Measurements from ENCODE around the gene GAB1. TPM values are rescaled to one million over a fixed set of nuclear protein-coding genes. Genes with fewer than 3 reads are reported as not detected.
A peak's percentile ranks its signal among the peaks of the same experiment; 100 is the strongest.

Gene GAB1
- total and polyA plus RNA-seq, 4 experiments from 2014 or later, result 0.26 to 0.78 TPM; not detected in 2

- Histone ChIP-seq H3K9me3 (ENCODE audit: control insufficient read depth in 1 of 2, low read length in 2 of 2) (no peaks in the 10 kb centered on the region), H3K4me3 (ENCODE audit: low read length in 2 of 2) (peak overlapping the region; percentile 75 to 80), H3K27me3 (ENCODE audit: insufficient read depth, low read length) (peaks cover 4% of the 10 kb centered on the region), H3K36me3 (ENCODE audit: insufficient read depth, low read length) (peaks cover 18% of the 10 kb centered on the region), H3K27ac (ENCODE audit: low read depth, low read length) (peak overlapping the region; percentile 96), H3K4me1 (ENCODE audit: insufficient read depth, low read length) (peaks cover 55% of the 10 kb centered on the region)
- Mint-ChIP-seq H3K27ac (peak overlapping the region; percentile 100), H3K9me3 (peaks cover 0 to 8% (median 0%) of the 10 kb centered on the region in 8 donors), H3K4me1 (peaks cover 32 to 65% (median 40%) of the 10 kb centered on the region in 4 donors), H3K4me3 (peak overlapping the region; percentile 97 to 100 (median 99)), H3K36me3 (peaks cover 19 to 49% of the 10 kb centered on the region in 2 donors), H3K27me3 (peaks cover 0 to 5% of the 10 kb centered on the region in 2 donors)
- intact Hi-C loops (cut with micrococcal nuclease), result no loop called here
- DNase-seq, result peak in 2 of 5 donors; percentile 8 to 44
- POLR2A ChIA-PET (ENCODE audit: partially characterized antibody), result interaction anchor here (1.1 to 3.5 kb wide), 6 partner anchors 8 to 1664 kb away, joined by 3 to 13 read pairs (median 4); partner anchors contain the start of gene ABCE1
- CTCF ChIA-PET (ENCODE audit: partially characterized antibody), result interaction anchor here (1.6 kb wide), 1 partner anchor 44 kb away, joined by 6 read pairs; no protein-coding TSS in a partner anchor
Observed at GRCh38 chr4:143514497-143514896, 177.8 kb downstream of the GAB1 start.

GRCh38 chr4:143514901-143515300, 178.2 kb downstream of the GAB1 start:
- Mint-ChIP-seq H3K27ac (peak overlapping the region; percentile 59 to 100 (median 100)), H3K36me3 (peaks cover 23 to 53% of the 10 kb centered on the region in 2 donors), H3K4me3 (peak overlapping the region; percentile 97 to 100 (median 99)), H3K4me1 (peaks cover 36 to 69% (median 44%) of the 10 kb centered on the region in 4 donors), H3K9me3 (peaks cover 0 to 8% (median 0%) of the 10 kb centered on the region in 8 donors), H3K27me3 (peaks cover 0 to 5% of the 10 kb centered on the region in 2 donors)
- peak overlapping the region; percentile 96 for H3K27ac ChIP-seq (ENCODE audit: low read depth, low read length)
- no peaks in the 10 kb centered on the region for H3K9me3 ChIP-seq (ENCODE audit: control insufficient read depth in 1 of 2, low read length in 2 of 2)
- peak overlapping the region; percentile 75 to 80 for H3K4me3 ChIP-seq (ENCODE audit: low read length in 2 of 2)
- peaks cover 19% of the 10 kb centered on the region for H3K36me3 ChIP-seq (ENCODE audit: insufficient read depth, low read length)
- ChIA-PET POLR2A (ENCODE audit: partially characterized antibody) (interaction anchor here (1.1 to 3.5 kb wide), 5 partner anchors 8 to 1663 kb away, joined by 3 to 13 read pairs (median 4); partner anchors contain the start of gene ABCE1), CTCF (ENCODE audit: partially characterized antibody) (interaction anchor here (1.6 kb wide), 1 partner anchor 44 kb away, joined by 6 read pairs; no protein-coding TSS in a partner anchor)
- intact Hi-C loops (cut with micrococcal nuclease), result no loop called here
- peaks cover 58% of the 10 kb centered on the region for H3K4me1 ChIP-seq (ENCODE audit: insufficient read depth, low read length)
- peaks cover 4% of the 10 kb centered on the region for H3K27me3 ChIP-seq (ENCODE audit: insufficient read depth, low read length)
- DNase-seq, result no peak

GRCh38 chr4:143515905-143516304, 179.2 kb downstream of the GAB1 start:
- intact Hi-C loops (cut with micrococcal nuclease), result no loop called here
- H3K36me3 Mint-ChIP-seq, result peaks cover 24 to 60% of the 10 kb centered on the region in 2 donors
- Histone ChIP-seq H3K4me3 (ENCODE audit: low read length in 2 of 2) (no peak overlapping the region), H3K27me3 (ENCODE audit: insufficient read depth, low read length) (no peaks in the 10 kb centered on the region), H3K36me3 (ENCODE audit: insufficient read depth, low read length) (peaks cover 19% of the 10 kb centered on the region), H3K27ac (ENCODE audit: low read depth, low read length) (no peak overlapping the region), H3K9me3 (ENCODE audit: control insufficient read depth in 1 of 2, low read length in 2 of 2) (no peaks in the 10 kb centered on the region), H3K4me1 (ENCODE audit: insufficient read depth, low read length) (peaks cover 68% of the 10 kb centered on the region)
- peaks cover 0 to 8% (median 0%) of the 10 kb centered on the region in 8 donors for H3K9me3 Mint-ChIP-seq
- POLR2A ChIA-PET (ENCODE audit: partially characterized antibody), result interaction anchor here (3.5 kb wide), 1 partner anchor 43 kb away, joined by 13 read pairs; no protein-coding TSS in a partner anchor
- DNase-seq, result no peak
- H3K4me1 Mint-ChIP-seq, result peaks cover 39 to 79% (median 50%) of the 10 kb centered on the region in 4 donors
- peak overlapping the region; percentile 56 to 100 (median 99) for H3K4me3 Mint-ChIP-seq
- peaks cover 0 to 5% of the 10 kb centered on the region in 2 donors for H3K27me3 Mint-ChIP-seq
- peak overlapping the region; percentile 9 to 100 (median 70) for H3K27ac Mint-ChIP-seq
- CTCF ChIA-PET (ENCODE audit: partially characterized antibody), result no interaction called here

GRCh38 chr4:143517764-143518163, 181.1 kb downstream of the GAB1 start:
- POLR2A ChIA-PET (ENCODE audit: partially characterized antibody), result no interaction called here
- no peak overlapping the region for H3K4me3 ChIP-seq (ENCODE audit: low read length in 2 of 2)
- peak overlapping the region in 2 of 7 donors; percentile 7 to 12 for H3K27ac Mint-ChIP-seq
- peaks cover 69% of the 10 kb centered on the region for H3K4me1 ChIP-seq (ENCODE audit: insufficient read depth, low read length)
- CTCF ChIA-PET (ENCODE audit: partially characterized antibody), result no interaction called here
- H3K27me3 ChIP-seq (ENCODE audit: insufficient read depth, low read length), result no peaks in the 10 kb centered on the region
- H3K27ac ChIP-seq (ENCODE audit: low read depth, low read length), result no peak overlapping the region
- no peaks in the 10 kb centered on the region for H3K9me3 ChIP-seq (ENCODE audit: control insufficient read depth in 1 of 2, low read length in 2 of 2)
- H3K36me3 Mint-ChIP-seq, result peaks cover 37 to 74% of the 10 kb centered on the region in 2 donors
- H3K27me3 Mint-ChIP-seq, result peaks cover 0 to 4% of the 10 kb centered on the region in 2 donors
- peaks cover 43 to 87% (median 59%) of the 10 kb centered on the region in 4 donors for H3K4me1 Mint-ChIP-seq
- intact Hi-C loops (cut with micrococcal nuclease), result no loop called here
- H3K36me3 ChIP-seq (ENCODE audit: insufficient read depth, low read length), result peaks cover 32% of the 10 kb centered on the region
- H3K9me3 Mint-ChIP-seq, result peaks cover 0 to 8% (median 0%) of the 10 kb centered on the region in 8 donors
- DNase-seq, result no peak
- H3K4me3 Mint-ChIP-seq, result peak overlapping the region in 3 of 8 donors; percentile 26 to 100 (median 30)

Small RNAs within 50 kb of the gene (microRNA-seq; reads per million reads assigned to microRNA genes)
- gene MIR3139 (ENCODE audit: borderline microRNAs expressed, borderline number of aligned reads, borderline replicate concordance), result not detected

Other genes starting within 250 kb of the GAB1 start
- 10 to 100 TPM; 25.8 to 26.4 TPM for gene USP38, start 152.0 kb upstream of the GAB1 start, total RNA-seq
- 10 to 100 TPM; 22.1 to 26.2 TPM for gene USP38, start 152.0 kb upstream of the GAB1 start, polyA plus RNA-seq
- gene SMARCA5, start 176.8 kb downstream of the GAB1 start, total RNA-seq, result 10 to 100 TPM; 59.3 to 61.2 TPM
- 10 to 100 TPM; 22.3 to 37.1 TPM for gene SMARCA5, start 176.8 kb downstream of the GAB1 start, polyA plus RNA-seq